K562 (cell line): ENCODE data around the gene PLXNB2. TPM values are rescaled to one million over a fixed set of nuclear protein-coding genes. Genes with fewer than 3 reads are reported as not detected.

Experiments
- ATAC-seq: fragments of 200-7000 bp; cut with Tn5 transposase; 3 replicates; pipeline ENCODE4 v1.9.1; 2020; ENCODE audit warnings: moderate library complexity
- BruUV-seq: library from RNA; stranded (reverse); fragments of 400-500 nt; replicated peaks from 2 replicates; lab custom pipeline; 2021; lab: Mats Ljungman, UMichigan
- CTCF ChIA-PET: fragments of 300-600 bp; formaldehyde crosslinking; extraction: SDS; loops from one replicate; lab custom pipeline; 2021; ENCODE audit warnings: low intra/inter-chr PET ratio; lab: Yijun Ruan, JAX
- POLR2A ChIA-PET: fragments of 300-600, 350-650 bp; sonication (Branson Sonifier 250); formaldehyde crosslinking; extraction: SDS; loops from one replicate; lab custom pipeline; 2021; ENCODE audit warnings: antibody characterized with exemption, inconsistent platforms; lab: Yijun Ruan, JAX
- DNase-seq, 4 experiments: peaks; one replicate each; pipeline versions ENCODE4 v3.0.0 to v3.0.0-alpha.2; 2011 to 2018; ENCODE audit warnings: low spot score in 3 of 4, mixed read lengths in 3 of 4; ENCODE audit errors: extremely low read depth in 1 of 4
- FAIRE-seq: peaks from 2 replicates; lab custom pipeline; 2011; peaks lifted over from hg19 to GRCh38; lab: Jason Lieb, UNC
- H2AFZ ChIP-seq: 2 replicates; pipeline ENCODE4 v1.6.0; 2011; ENCODE audit warnings: low read depth, low read length, control low read depth, inconsistent platforms
- H3K27ac ChIP-seq: fragments of 200-600 bp; 3 replicates; pipeline ENCODE4 v1.8.0; 2011; ENCODE audit warnings: low read depth, mild to moderate bottlenecking, control low read depth, inconsistent platforms, low read length, moderate library complexity, mixed read lengths; ENCODE audit errors: extremely low read depth
- H3K27me3 ChIP-seq, 2 experiments: fragments of 300-600 bp in 1 of 2; 2 replicates in 1 of 2; 3 replicates in 1 of 2; pipeline versions ENCODE4 v1.6.0 to v1.8.0; 2011; ENCODE audit warnings: inconsistent platforms in 2 of 2, low read length in 2 of 2, mild to moderate bottlenecking in 1 of 2, mixed read lengths in 1 of 2, moderate library complexity in 1 of 2; ENCODE audit not compliant: control insufficient read depth in 2 of 2, insufficient read depth in 2 of 2
- H3K36me3 ChIP-seq: fragments of 300-600 bp; 3 replicates; pipeline ENCODE4 v1.8.0; 2011; ENCODE audit warnings: mild to moderate bottlenecking, low read length, inconsistent platforms; ENCODE audit not compliant: control insufficient read depth, insufficient read depth
- H3K4me1 ChIP-seq, 2 experiments: fragments of 200-600 bp in 1 of 2; replicated peaks in 1 of 2; 2 replicates in 1 of 2; 3 replicates in 1 of 2; pipeline versions ENCODE4 v1.5.1 to v1.8.0; 2011; ENCODE audit warnings: inconsistent platforms in 2 of 2, low read length in 2 of 2, mild to moderate bottlenecking in 1 of 2, mixed read lengths in 1 of 2, moderate library complexity in 1 of 2; ENCODE audit not compliant: control insufficient read depth in 2 of 2, insufficient read depth in 2 of 2
- H3K4me2 ChIP-seq: 2 replicates; pipeline ENCODE4 v1.6.1; 2011; ENCODE audit warnings: low read length, control low read depth, inconsistent platforms, mixed read lengths; ENCODE audit not compliant: insufficient read depth
- H3K4me3 ChIP-seq: fragments of 200-600 bp; sonication (generic), shearing (Covaris generic); 2 replicates; pipeline ENCODE4 v1.5.1; 2016; ENCODE audit warnings: control low read depth, inconsistent platforms
- H3K79me2 ChIP-seq: fragments of 200-600 bp; 3 replicates; pipeline ENCODE4 v1.8.0; 2011; ENCODE audit warnings: low read length, inconsistent platforms; ENCODE audit not compliant: control insufficient read depth, insufficient read depth
- H3K9ac ChIP-seq, 2 experiments: 2 replicates each; pipeline versions ENCODE4 v1.6.0 to v1.6.1; 2011; ENCODE audit warnings: low read depth in 2 of 2, low read length in 2 of 2, control low read depth in 1 of 2, inconsistent platforms in 1 of 2, mild to moderate bottlenecking in 1 of 2, mixed read lengths in 1 of 2; ENCODE audit not compliant: insufficient read depth in 1 of 2
- H3K9me1 ChIP-seq: one replicate; pipeline ENCODE4 v1.6.0; 2011; ENCODE audit warnings: inconsistent platforms, mild to moderate bottlenecking, low read length, moderate library complexity; ENCODE audit not compliant: control insufficient read depth, insufficient read depth
- H3K9me3 ChIP-seq: replicated peaks from 2 replicates; pipeline ENCODE4 v1.5.1; 2011; ENCODE audit warnings: low read depth, low read length, inconsistent platforms; ENCODE audit not compliant: control insufficient read depth, insufficient read depth
- H4K20me1 ChIP-seq: replicated peaks from 2 replicates; pipeline ENCODE4 v1.6.1; 2011; ENCODE audit warnings: low read length, inconsistent platforms, mixed read lengths; ENCODE audit not compliant: control insufficient read depth, insufficient read depth
- DMBX1 ChIP-seq: fragments of 250-450 bp; sonication (Bioruptor Pico); IDR thresholded peaks from 2 replicates; pipeline ENCODE4 v1.8.0; 2022; ENCODE audit warnings: inconsistent platforms, mild to moderate bottlenecking, moderate library complexity, borderline replicate concordance
- ELF1 ChIP-seq: fragments of 200-800 bp; sonication (Bioruptor generic); IDR thresholded peaks from 2 replicates; pipeline ENCODE4 v1.6.1; 2016; ENCODE audit warnings: missing genetic modification characterization, missing compliant biosample characterization
- HLTF ChIP-seq: fragments of 450-650 bp; IDR thresholded peaks from 2 replicates; pipeline ENCODE4 v1.6.1; 2016
- MXD1 ChIP-seq: fragments of 250-450 bp; sonication (Bioruptor Pico); IDR thresholded peaks from 2 replicates; pipeline ENCODE4 v1.8.0; 2021; ENCODE audit warnings: borderline replicate concordance, mild to moderate bottlenecking, moderate library complexity; ENCODE audit not compliant: poor library complexity, severe bottlenecking
- NONO ChIP-seq, 2 experiments: fragments of 200-400 bp in 1 of 2; fragments of 450-650 bp in 1 of 2; formaldehyde crosslinking in 1 of 2; IDR thresholded peaks; 2 replicates each; pipeline ENCODE4 v1.6.1; 2017; ENCODE audit warnings: low read depth in 2 of 2, mild to moderate bottlenecking in 2 of 2, moderate library complexity in 2 of 2, low read length in 1 of 2
- NR4A1 ChIP-seq, 2 experiments: fragments of 250-450 bp in 1 of 2; fragments of 450-650 bp in 1 of 2; sonication (Bioruptor Pico) in 1 of 2; IDR thresholded peaks; 2 replicates each; pipeline versions ENCODE4 v1.4.0 to v1.6.1; 2016 to 2020; ENCODE audit warnings: mild to moderate bottlenecking in 2 of 2, missing compliant biosample characterization in 1 of 2, missing genetic modification characterization in 1 of 2, moderate library complexity in 1 of 2
- PATZ1 ChIP-seq: fragments of 250-450 bp; sonication (Bioruptor Pico); IDR thresholded peaks from 2 replicates; pipeline ENCODE4 v1.5.0; 2020; ENCODE audit warnings: mild to moderate bottlenecking, borderline replicate concordance
- POLR2AphosphoS2 ChIP-seq: IDR thresholded peaks from 2 replicates; pipeline ENCODE4 v1.6.1; 2012; ENCODE audit warnings: low read length, improper control_type of control experiment
- POLR3G ChIP-seq: IDR thresholded peaks from 2 replicates; pipeline ENCODE4 v1.6.1; 2011; ENCODE audit not compliant: insufficient read length, insufficient replicate concordance; ENCODE audit errors: extremely low read depth
- SIN3B ChIP-seq: fragments of 450-650 bp; IDR thresholded peaks from 2 replicates; pipeline ENCODE4 v1.6.1; 2017; ENCODE audit warnings: low read depth, mild to moderate bottlenecking, moderate library complexity
- SMARCA5 ChIP-seq: fragments of 450-650 bp; IDR thresholded peaks from 2 replicates; pipeline ENCODE4 v1.6.1; 2016
- WHSC1 ChIP-seq: IDR thresholded peaks from one replicate; pipeline ENCODE4 v1.6.1; 2012; ENCODE audit warnings: low read length, control low read depth, inconsistent platforms
- ZBTB17 ChIP-seq: fragments of 450-650 bp; formaldehyde crosslinking; IDR thresholded peaks from 2 replicates; pipeline ENCODE4 v1.4.0; 2020; ENCODE audit warnings: mild to moderate bottlenecking
- ZNF134 ChIP-seq: fragments of 250-450 bp; sonication (Bioruptor Pico); conservative IDR thresholded peaks from 2 replicates; pipeline ENCODE4 v1.4.0; 2020
- ZNF143 ChIP-seq: sonication (generic); formaldehyde crosslinking; IDR thresholded peaks from 2 replicates; pipeline ENCODE4 v1.9.0; 2022; ENCODE audit warnings: mild to moderate bottlenecking, missing genetic modification reagents
- ZNF184 ChIP-seq: sonication (generic); formaldehyde crosslinking; IDR thresholded peaks from 2 replicates; pipeline ENCODE4 v1.5.0; 2020; ENCODE audit warnings: missing genetic modification reagents
- ZNF274 ChIP-seq: IDR thresholded peaks from 2 replicates; pipeline ENCODE4 v1.6.1; 2011; ENCODE audit warnings: low read depth, mild to moderate bottlenecking, low read length, moderate library complexity, borderline replicate concordance
- WGBS: fragments of 100-300 bp; shearing (Covaris generic); methylation state at CpG from one replicate; pipeline ENCODE4 v1.1.6; 2016; ENCODE audit warnings: low coverage, mixed read lengths; ENCODE audit not compliant: insufficient coverage; ENCODE audit errors: missing lambda C conversion rate; 5-methylcytosine and 5-hydroxymethylcytosine counted together
- in situ Hi-C: fragments of 300-500 bp; cut with MboI; formaldehyde crosslinking; loops from 4 replicates; pipeline ENCODE4 v1.15.0; 2018; ENCODE audit warnings: inconsistent platforms, mixed read lengths
- intact Hi-C: fragments of 100-400 bp; cut with micrococcal nuclease; formaldehyde crosslinking; loops from 2 replicates; pipeline ENCODE4 v1.14.2; 2022
- polyA plus RNA-seq, 8 experiments: library from polyadenylated mRNA; depleted of rRNA in 4 of 8; stranded (reverse) in 5 of 8; unstranded in 3 of 8; fragments of >200 nt; fragmentation: Nextera tagmentation in 2 of 8; fragmentation: Illumina TruSeq in 1 of 8; extraction: Ambion mirVana in 2 of 8; extraction: Trizol in 1 of 8; gene quantifications; 2 replicates each; pipeline versions ENCODE4 v1.2.1 to v1.2.3, GENCODE V29; 2011 to 2014; ENCODE audit warnings: inconsistent platforms in 1 of 8, missing spikeins in 1 of 8
- total RNA-seq, 7 experiments: library from RNA; depleted of rRNA in 6 of 7; stranded (reverse); fragments of >200 nt in 6 of 7; fragmentation: Illumina TruSeq in 2 of 7; extraction: Trizol in 2 of 7; gene quantifications; 2 replicates each; pipeline versions ENCODE4 v1.2.1 to v1.2.3, GENCODE V29; 2011 to 2021; ENCODE audit warnings: low replicate concordance in 1 of 7

The PLXNB2 gene
- total and polyA plus RNA-seq, 9 of the 15 experiments (the other 6 are each of a cell fraction or from before 2014, with no cell fraction given): 0.15 to 45.1 (median 13.6) TPM

- H3K9me3 ChIP-seq: no peaks in the 10 kb centered on the region
- no peak overlapping the region for H3K4me2 ChIP-seq
- H3K27ac ChIP-seq: no peak overlapping the region
- ATAC-seq (no peak), DNase-seq (no peak), FAIRE-seq (no peak)
- ChIA-PET POLR2A (no interaction called here), CTCF (no interaction called here)
- no peaks in the 10 kb centered on the region for H4K20me1 ChIP-seq
- WGBS: 95% methylated on average over 22 of the region's 57 CpGs
- H3K4me1 ChIP-seq: peaks cover 0 to 33% of the 10 kb centered on the region in 2 experiments; a peak in 2 of 5 replicates
- H3K9me1 ChIP-seq: no peaks in the 10 kb centered on the region
- intact Hi-C loops (no loop called here), in situ Hi-C loops (no loop called here)
- H3K9ac ChIP-seq: no peak overlapping the region
- H3K4me3 ChIP-seq: no peak overlapping the region
- no peaks in the 10 kb centered on the region; the same call in 1 of the 3 replicates for H3K79me2 ChIP-seq
- H3K27me3 ChIP-seq: no peaks in the 10 kb centered on the region
- TF ChIP-seq POLR2AphosphoS2 (no peak), DMBX1 (CRISPR knock-in tag) (no peak), HLTF (no peak), ZNF134 (CRISPR knock-in tag) (no peak), ZBTB17 (CRISPR knock-in tag) (no peak), ZNF274 (no peak), SMARCA5 (no peak), ZNF184 (no peak), ELF1 (no peak), NR4A1 (CRISPR knock-in tag; IDR thresholded peaks at IDR 0.05) (no peak), NR4A1 (tag; IDR thresholded peaks at IDR 0.05) (no peak), WHSC1 (no peak), ZNF143 (CRISPR knock-in tag) (no peak), PATZ1 (CRISPR knock-in tag) (no peak), MXD1 (no peak), POLR3G (no peak), SIN3B (no peak), NONO (IDR thresholded peaks at IDR 0.05; ENCODE audit: low read depth in 2 of 2, low read length in 1 of 2) (no peak)
- TF ChIP-seq, all 486 proteins: peak for 0
- Histone ChIP-seq H3K36me3 (peaks cover 26% of the 10 kb centered on the region; the same call in 1 of the 3 replicates), H2AFZ (no peak overlapping the region)
- no TSS peak for BruUV-seq
These were observed 18.1 kb downstream of the PLXNB2 start for GRCh38 chr22:50289151-50289941.
